Loucy (cell line): ENCODE measurements around the gene OR56A4.

Source experiments
- H2AFZ ChIP-seq: fragments of 200-600 bp; sonication (generic); 2 replicates; pipeline ENCODE4 v1.6.0; 2016; ENCODE audit warnings: antibody characterized with exemption, mild to moderate bottlenecking, low read length, moderate library complexity
- H3F3A ChIP-seq: fragments of 200-600 bp; 2 replicates; pipeline ENCODE4 v1.6.0; 2016; ENCODE audit warnings: antibody characterized with exemption, low read depth, mild to moderate bottlenecking
- H3K27me3 ChIP-seq: fragments of 200-600 bp; sonication (generic); 2 replicates; pipeline ENCODE4 v1.6.1; 2014; ENCODE audit warnings: low read length, mild to moderate bottlenecking; ENCODE audit not compliant: insufficient read depth, poor library complexity, severe bottlenecking
- H3K36me3 ChIP-seq: fragments of 200-600 bp; sonication (generic); 2 replicates; pipeline ENCODE4 v1.6.1; 2016; ENCODE audit warnings: low read length; ENCODE audit not compliant: insufficient read depth
- H3K4me1 ChIP-seq: fragments of 200-600 bp; sonication (generic); 2 replicates; pipeline ENCODE4 v1.5.1; 2014; ENCODE audit warnings: low read length, mild to moderate bottlenecking; ENCODE audit not compliant: insufficient read depth, poor library complexity, severe bottlenecking
- H3K4me2 ChIP-seq: fragments of 200-600 bp; sonication (generic); 2 replicates; pipeline ENCODE4 v1.6.0; 2014; ENCODE audit warnings: antibody characterized with exemption, low read length, low read depth, mild to moderate bottlenecking; ENCODE audit not compliant: poor library complexity, severe bottlenecking
- H3K4me3 ChIP-seq: fragments of 200-600 bp; sonication (generic); 2 replicates; pipeline ENCODE4 v1.5.1; 2014; ENCODE audit warnings: low read length, mild to moderate bottlenecking, mixed read lengths; ENCODE audit not compliant: poor library complexity, severe bottlenecking
- H3K79me2 ChIP-seq: fragments of 200-600 bp; sonication (generic); 2 replicates; pipeline ENCODE4 v1.6.1; 2014; ENCODE audit warnings: low read length; ENCODE audit not compliant: insufficient read depth
- H3K9ac ChIP-seq: fragments of 200-600 bp; sonication (generic); 2 replicates; pipeline ENCODE4 v1.6.0; 2014; ENCODE audit warnings: mild to moderate bottlenecking, low read depth, low read length, moderate library complexity; ENCODE audit not compliant: poor library complexity, severe bottlenecking
- H3K9me2 ChIP-seq: fragments of 200-600 bp; sonication (generic); replicated peaks from 2 replicates; pipeline ENCODE4 v1.6.1; 2016; ENCODE audit warnings: low read depth, low read length, mixed read lengths
- H3K9me3 ChIP-seq: fragments of 200-600 bp; sonication (generic); 2 replicates; pipeline ENCODE4 v1.6.1; 2014; ENCODE audit warnings: mild to moderate bottlenecking, antibody characterized with exemption, low read length, low read depth; ENCODE audit not compliant: insufficient read depth
- H4K20me1 ChIP-seq: fragments of 200-600 bp; sonication (generic); 2 replicates; pipeline ENCODE4 v1.6.0; 2014; ENCODE audit warnings: antibody characterized with exemption, low read length, mild to moderate bottlenecking; ENCODE audit not compliant: insufficient read depth, poor library complexity, severe bottlenecking
- CTCF ChIP-seq: fragments of 200-600 bp; sonication (generic); conservative IDR thresholded peaks from 2 replicates; pipeline ENCODE4 v1.5.1; 2014; ENCODE audit warnings: mild to moderate bottlenecking, antibody characterized with exemption, low read length
- EZH2phosphoT487 ChIP-seq: fragments of 200-600 bp; IDR thresholded peaks from 2 replicates; pipeline ENCODE4 v1.6.1; 2018; ENCODE audit warnings: antibody characterized with exemption, mild to moderate bottlenecking, moderate library complexity, borderline replicate concordance

Gene OR56A4

GRCh38 chr11:5955586-5955985 lies 51.2 kb downstream of the OR56A4 start:
- Histone ChIP-seq H3K4me1 (no peaks in the 10 kb centered on the region), H3K4me3 (no peak overlapping the region), H3K36me3 (no peaks in the 10 kb centered on the region), H3K9me2 (no peaks in the 10 kb centered on the region), H3F3A (no peaks in the 10 kb centered on the region), H3K9me3 (no peaks in the 10 kb centered on the region), H3K9ac (no peak overlapping the region), H2AFZ (no peak overlapping the region), H3K27me3 (no peaks in the 10 kb centered on the region), H4K20me1 (no peaks in the 10 kb centered on the region), H3K4me2 (no peak overlapping the region), H3K79me2 (no peaks in the 10 kb centered on the region)
- TF ChIP-seq CTCF (no peak), EZH2phosphoT487 (no peak)
